Dermis microvascular lymphatic vessel endothelial cell (primary cell): ENCODE data around the gene KANK2. TPM values are rescaled to one million over a fixed set of nuclear protein-coding genes. Genes with fewer than 3 reads are reported as not detected.
"Not testable (repeated sequence)": the region's sequence is repeated elsewhere in the genome, so short reads cannot be mapped to it uniquely, and the experiment has no call there.

Experiments used
- DNase-seq, 2 donors: peaks; one replicate each; pipeline versions ENCODE4 v3.0.0 to v3.0.0-alpha.2; 2010; ENCODE audit warnings: low read depth in 2 of 2
- total RNA-seq: library from RNA; depleted of rRNA; stranded (reverse); fragments of >200 nt; gene quantifications from 2 replicates; pipeline ENCODE4 v1.2.1, GENCODE V29; 2014

KANK2 gene
- total RNA-seq, 1 donor from 2014 or later = 45.6 TPM

- DNase-seq = peak in 1 of 2 donors; percentile 29
Measured at GRCh38 chr19:11141937-11142527, 55.3 kb downstream of the KANK2 start.

DNA sequence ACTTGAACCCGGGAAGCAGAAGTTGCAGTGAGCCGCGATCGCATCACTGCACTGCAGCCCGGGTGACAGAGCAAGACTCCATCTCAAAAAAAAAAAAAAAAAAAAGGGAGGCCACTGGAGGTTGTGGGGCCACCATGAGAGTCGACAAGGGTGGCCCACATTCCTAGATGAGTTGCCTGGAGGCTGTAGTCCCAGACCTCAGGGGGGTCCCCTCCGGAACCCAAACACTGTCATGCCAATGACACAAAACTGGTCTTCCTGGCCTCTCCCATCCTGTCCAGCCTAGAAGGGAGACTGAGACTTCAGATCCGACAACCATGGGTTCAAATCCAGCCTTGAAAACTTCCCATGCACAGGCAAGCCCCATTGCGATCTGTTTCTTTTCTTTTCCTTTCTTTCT is 56.4 kb downstream of the KANK2 start:
- DNase-seq = no peak

GRCh38 chr19:11140023-11140538 is 57.3 kb downstream of the KANK2 start:
- DNase-seq = not testable (repeated sequence)

DNA sequence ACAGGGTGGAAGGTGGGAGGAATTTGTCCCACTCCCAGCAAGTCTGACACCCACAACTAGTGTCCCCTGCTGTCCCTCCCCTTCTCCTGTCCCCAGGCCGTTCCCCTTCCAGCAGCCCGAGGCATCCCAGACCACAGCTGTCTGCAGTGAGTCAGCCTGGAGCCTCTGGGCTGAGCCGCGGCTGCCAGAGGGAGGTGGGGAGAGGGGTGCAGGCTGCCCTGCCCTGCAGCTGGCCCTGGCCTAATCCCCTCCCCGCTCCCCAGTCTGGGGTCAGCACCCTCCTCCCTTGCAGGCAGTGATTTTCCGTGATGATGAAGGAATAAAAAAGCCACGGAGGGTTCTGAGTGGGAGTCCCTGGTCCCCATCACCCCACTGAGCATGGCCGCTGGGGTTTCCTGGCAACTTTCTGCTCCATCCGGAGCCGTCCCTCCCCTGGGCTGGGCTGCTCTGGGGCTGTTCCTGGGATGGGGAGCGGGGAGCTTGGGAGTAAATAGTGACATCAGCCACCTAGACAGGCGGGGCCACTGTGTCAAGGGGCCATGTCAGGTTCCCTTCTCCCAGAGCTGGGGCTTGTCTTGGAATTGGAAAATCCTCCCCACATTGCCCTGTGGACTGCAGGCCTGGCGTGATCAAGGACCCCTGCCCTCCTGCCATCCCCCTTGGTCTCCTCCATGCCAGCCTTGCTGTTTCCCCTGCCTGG is 58.6 kb downstream of the KANK2 start:
- peak; percentile 29 to 74 for DNase-seq

GRCh38 chr19:11137542-11138384 is 59.6 kb downstream of the KANK2 start:
- DNase-seq = peak; percentile 73 to 74

GRCh38 chr19:11136400-11137101 is 60.8 kb downstream of the KANK2 start:
- DNase-seq = no peak

DNA sequence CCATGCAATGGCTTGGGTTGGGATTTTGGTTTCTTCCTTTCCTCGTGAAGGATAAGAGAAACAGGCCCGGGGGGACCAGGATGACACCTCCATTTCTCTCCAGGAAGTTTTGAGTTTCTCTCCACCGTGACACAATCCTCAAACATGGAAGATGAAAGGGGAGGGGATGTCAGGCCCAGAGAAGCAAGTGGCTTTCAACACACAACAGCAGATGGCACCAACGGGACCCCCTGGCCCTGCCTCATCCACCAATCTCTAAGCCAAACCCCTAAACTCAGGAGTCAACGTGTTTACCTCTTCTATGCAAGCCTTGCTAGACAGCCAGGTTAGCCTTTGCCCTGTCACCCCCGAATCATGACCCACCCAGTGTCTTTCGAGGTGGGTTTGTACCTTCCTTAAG is 65.9 kb downstream of the KANK2 start:
- peak; percentile 31 to 67 for DNase-seq

GRCh38 chr19:11130824-11131455 is 66.4 kb downstream of the KANK2 start:
- peak; percentile 97 to 99 for DNase-seq

DNA sequence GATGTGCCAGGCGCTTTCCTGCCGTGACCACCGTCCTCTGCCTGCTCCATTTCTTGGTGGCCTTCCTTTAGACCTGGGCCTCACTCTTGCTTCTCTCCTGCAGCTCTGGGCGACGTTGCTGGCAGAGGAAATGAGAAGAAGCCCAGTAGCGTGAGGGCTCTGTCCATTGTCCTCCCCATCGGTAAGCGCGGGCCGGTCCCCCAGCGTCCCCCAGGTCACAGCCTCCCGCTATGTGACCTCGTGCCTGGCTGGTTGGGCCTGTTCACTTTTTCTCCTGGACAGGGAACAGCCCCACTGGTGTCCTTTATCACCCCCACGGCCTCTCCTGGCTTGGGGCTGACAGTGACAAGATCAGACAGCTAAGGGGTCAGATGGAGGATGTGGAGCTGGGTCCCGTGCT is 69.4 kb downstream of the KANK2 start:
- DNase-seq = no peak

GRCh38 chr19:11125994-11126685 is 71.2 kb downstream of the KANK2 start:
- DNase-seq = peak; percentile 71 to 74

DNA sequence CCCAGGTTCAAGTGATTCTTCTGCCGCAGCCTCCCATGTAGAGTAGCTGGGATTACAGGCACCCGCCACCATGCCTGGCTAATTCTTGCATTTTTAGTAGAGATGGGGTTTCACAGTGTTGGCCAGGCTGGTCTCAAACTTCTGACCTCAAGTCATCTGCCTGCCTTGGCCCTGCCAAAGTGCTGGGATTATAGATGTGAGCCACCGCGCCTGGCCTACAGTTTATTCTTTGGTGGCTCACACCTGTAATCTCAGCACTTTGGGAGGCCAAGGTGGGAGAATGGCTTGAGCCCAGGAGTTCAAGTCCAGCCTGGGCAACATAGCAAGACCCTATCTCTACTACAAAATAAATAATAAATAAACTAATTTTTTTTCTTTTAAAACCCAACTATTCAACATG is 73.2 kb downstream of the KANK2 start:
- not testable (repeated sequence) for DNase-seq

DNA sequence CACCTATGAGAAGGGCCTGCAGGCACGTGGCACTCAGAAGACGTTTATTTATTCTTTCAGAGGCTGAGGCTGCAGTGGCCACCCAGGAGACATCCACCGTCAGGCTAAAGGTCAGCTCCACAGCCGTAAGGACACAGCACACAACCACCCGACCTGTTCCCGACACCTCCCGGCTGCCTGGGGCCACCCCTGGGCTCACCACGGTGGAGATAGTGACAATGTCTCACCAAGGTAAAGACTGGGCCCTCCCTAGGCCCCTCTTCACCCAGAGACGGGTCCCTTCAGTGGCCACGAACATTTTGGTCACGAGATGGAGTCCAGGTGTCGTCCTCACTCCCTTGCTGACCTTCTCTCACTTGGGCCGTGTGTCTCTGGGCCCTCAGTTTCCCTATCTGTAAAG is 74.2 kb downstream of the KANK2 start:
- DNase-seq = no peak

- not testable (repeated sequence) for DNase-seq
Measured at GRCh38 chr19:11121963-11122362, 75.4 kb downstream of the KANK2 start.

DNA sequence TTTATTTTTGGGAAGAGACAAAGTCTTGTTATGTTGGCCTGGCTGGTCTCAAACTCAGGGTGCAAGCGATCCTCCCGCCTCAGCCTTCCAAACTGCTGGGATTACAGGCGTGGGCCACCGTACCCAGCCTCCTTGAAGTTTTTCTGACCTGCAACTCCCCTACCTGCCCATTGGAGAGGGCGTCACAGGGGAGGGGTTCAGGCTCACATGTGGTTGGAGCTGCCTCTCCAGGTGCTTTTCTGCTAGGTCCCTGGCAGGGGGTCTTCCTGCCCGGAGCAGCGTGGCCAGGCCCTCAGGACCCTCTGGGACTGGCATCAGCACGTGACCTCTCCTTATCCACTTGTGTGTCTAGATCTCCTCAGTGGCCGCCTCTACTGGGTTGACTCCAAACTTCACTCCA is 80.8 kb downstream of the KANK2 start:
- DNase-seq = no peak

- no peak for DNase-seq
Measured at GRCh38 chr19:11115895-11116446, 81.4 kb downstream of the KANK2 start.

DNA sequence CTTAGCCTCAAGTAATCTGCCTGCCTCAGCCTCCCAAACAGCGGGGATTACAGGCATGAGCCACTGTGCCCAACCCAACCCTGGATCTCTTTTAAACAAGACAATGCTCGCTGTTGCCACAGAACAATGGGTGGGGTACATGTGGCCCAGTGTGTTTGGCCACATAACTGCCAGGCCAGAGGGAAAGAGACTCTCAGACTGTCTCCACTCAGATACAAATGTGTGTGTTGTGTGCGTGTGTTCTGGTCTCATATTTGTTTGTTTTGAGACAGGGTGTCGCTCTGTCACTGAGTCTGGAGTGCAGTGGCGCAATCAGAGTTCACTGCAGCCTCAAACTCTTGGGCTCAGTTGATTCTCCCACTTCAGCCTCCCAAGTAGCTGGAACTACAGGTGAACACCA is 82.3 kb downstream of the KANK2 start:
- no peak for DNase-seq
